ENCODE measurements around the gene ADAP1. TPM values are rescaled to one million over a fixed set of nuclear protein-coding genes. Genes with fewer than 3 reads are reported as not detected.

Gene ADAP1
- total RNA-seq, 2 donors from 2014 or later: 19.7 to 19.8 TPM

- 93% methylated on average over 15 of the region's 15 CpGs; no CpG with 5 or more reads in 1 of the 2 donors for WGBS, 2 donors
- H3K36me3 ChIP-seq (replicated peaks in 1 of 2; ENCODE audit: insufficient read depth in 1 of 2, low read depth in 2 of 2): peaks cover 22 to 23% of the 10 kb centered on the region in 2 donors
- H3K4me1 ChIP-seq: peaks cover 27% of the 10 kb centered on the region
- no peak for DNase-seq
- H3K4me3 ChIP-seq: no peak overlapping the region
- no peaks in the 10 kb centered on the region for H3K27me3 ChIP-seq
- TF ChIP-seq POLR2A (IDR thresholded peaks at IDR 0.05): no peak
- TF ChIP-seq, protein P1, sequence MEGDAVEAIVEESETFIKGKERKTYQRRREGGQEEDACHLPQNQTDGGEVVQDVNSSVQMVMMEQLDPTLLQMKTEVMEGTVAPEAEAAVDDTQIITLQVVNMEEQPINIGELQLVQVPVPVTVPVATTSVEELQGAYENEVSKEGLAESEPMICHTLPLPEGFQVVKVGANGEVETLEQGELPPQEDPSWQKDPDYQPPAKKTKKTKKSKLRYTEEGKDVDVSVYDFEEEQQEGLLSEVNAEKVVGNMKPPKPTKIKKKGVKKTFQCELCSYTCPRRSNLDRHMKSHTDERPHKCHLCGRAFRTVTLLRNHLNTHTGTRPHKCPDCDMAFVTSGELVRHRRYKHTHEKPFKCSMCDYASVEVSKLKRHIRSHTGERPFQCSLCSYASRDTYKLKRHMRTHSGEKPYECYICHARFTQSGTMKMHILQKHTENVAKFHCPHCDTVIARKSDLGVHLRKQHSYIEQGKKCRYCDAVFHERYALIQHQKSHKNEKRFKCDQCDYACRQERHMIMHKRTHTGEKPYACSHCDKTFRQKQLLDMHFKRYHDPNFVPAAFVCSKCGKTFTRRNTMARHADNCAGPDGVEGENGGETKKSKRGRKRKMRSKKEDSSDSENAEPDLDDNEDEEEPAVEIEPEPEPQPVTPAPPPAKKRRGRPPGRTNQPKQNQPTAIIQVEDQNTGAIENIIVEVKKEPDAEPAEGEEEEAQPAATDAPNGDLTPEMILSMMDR (IDR thresholded peaks at IDR 0.05): no peak
- H3K9me3 ChIP-seq: no peaks in the 10 kb centered on the region
- intact Hi-C loops (cut with DNase I): no loop called here
- ATAC-seq: no peak
- no peak overlapping the region for H3K27ac ChIP-seq
Measured at GRCh38 chr7:889025-889390, 65.5 kb downstream of the ADAP1 start.

- ATAC-seq: no peak
- 86 to 87% methylated on average over 21 to 42 of the region's 43 CpGs for WGBS, 2 donors
Measured at GRCh38 chr7:888081-889024, 66.1 kb downstream of the ADAP1 start.

DNA sequence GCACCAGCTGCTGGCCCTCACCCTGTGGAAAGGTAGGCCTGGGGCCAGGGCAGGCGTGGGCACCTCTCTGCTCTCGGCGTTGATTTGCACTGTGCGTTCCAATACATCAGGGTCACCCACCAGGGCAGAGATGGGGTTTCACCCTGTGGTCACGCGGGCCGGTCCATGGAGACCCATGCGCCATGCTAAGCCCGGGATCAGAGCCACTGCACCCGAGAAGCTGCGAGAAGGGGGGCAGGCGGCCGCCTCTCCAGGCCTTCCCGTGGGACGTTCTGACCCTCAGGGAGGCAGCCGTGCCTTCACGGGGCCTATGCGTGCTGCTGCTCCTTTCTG is 67.0 kb downstream of the ADAP1 start:
- no peaks in the 10 kb centered on the region for H3K27me3 ChIP-seq
- TF ChIP-seq POLR2A (IDR thresholded peaks at IDR 0.05): no peak
- TF ChIP-seq, protein P1 (IDR thresholded peaks at IDR 0.05): no peak
- H3K27ac ChIP-seq: no peak overlapping the region
- WGBS, 2 donors: 92 to 98% methylated on average over 13 to 18 of the region's 18 CpGs
- ATAC-seq (no peak), DNase-seq (peak in 1 of 4 donors; percentile 10)
- H3K9me3 ChIP-seq: no peaks in the 10 kb centered on the region
- H3K36me3 ChIP-seq (replicated peaks in 1 of 2; ENCODE audit: insufficient read depth in 1 of 2, low read depth in 2 of 2): peaks cover 14 to 21% of the 10 kb centered on the region in 2 donors
- intact Hi-C loops (cut with DNase I): no loop called here
- no peak overlapping the region for H3K4me3 ChIP-seq
- peaks cover 42% of the 10 kb centered on the region for H3K4me1 ChIP-seq

More at GRCh38 chr7:888081-889024, 66.1 kb downstream of the ADAP1 start:
- no peak overlapping the region for H3K27ac ChIP-seq
- H3K9me3 ChIP-seq: no peaks in the 10 kb centered on the region
- TF ChIP-seq, protein P1 (IDR thresholded peaks at IDR 0.05): no peak
- no peak for TF ChIP-seq POLR2A (IDR thresholded peaks at IDR 0.05)
- intact Hi-C loops (cut with DNase I): no loop called here
- H3K36me3 ChIP-seq (replicated peaks in 1 of 2; ENCODE audit: insufficient read depth in 1 of 2, low read depth in 2 of 2): peaks cover 17 to 21% of the 10 kb centered on the region in 2 donors
- H3K4me1 ChIP-seq: peaks cover 33% of the 10 kb centered on the region
- no peak overlapping the region for H3K4me3 ChIP-seq
- H3K27me3 ChIP-seq: no peaks in the 10 kb centered on the region
- peak in 1 of 4 donors; percentile 11 for DNase-seq

DNA sequence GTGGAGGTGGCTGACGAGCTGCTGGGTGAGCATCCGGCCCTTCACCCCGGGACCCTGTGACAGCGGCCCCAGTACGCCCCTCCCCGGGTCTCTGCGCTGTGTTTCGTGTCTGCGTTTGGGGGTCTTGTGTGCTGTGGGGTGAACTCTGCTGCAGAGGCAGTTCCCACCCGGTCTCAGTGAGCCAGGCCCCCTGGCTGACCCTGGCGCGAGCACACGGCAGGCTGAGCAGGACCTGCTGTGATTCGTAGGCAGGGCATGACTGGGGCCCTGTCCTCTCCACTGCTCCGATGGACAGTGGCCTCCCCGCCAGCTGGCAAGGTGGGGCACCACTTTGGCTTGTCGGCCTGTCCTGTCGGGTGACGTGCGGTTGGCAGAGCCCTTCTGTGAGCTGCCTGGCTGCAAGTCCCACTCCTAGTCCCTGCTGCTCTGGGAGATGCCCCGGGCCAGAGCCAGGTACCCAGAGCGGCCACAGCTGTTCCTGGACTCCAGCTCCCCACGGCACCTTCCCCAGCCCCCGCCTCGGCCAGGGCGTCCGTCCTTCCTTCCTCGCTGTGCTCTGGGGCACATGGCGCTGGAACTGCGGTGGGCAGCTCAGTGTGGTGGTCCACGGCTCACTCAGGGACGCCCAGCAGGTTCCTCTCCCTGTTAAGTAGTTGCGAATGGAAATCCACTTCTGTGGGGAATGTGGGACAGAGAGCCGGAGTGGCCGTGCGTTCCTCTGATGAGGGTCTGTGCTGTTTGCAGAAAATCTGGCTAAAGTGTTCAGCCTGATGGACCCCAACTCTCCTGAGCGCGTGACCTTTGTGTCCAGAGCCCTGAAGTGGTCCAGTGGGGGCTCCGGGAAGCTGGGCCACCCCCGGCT is 67.6 kb downstream of the ADAP1 start:
- no peaks in the 10 kb centered on the region for H3K27me3 ChIP-seq
- WGBS, 2 donors: 84 to 92% methylated on average over 16 to 37 of the region's 40 CpGs
- intact Hi-C loops (cut with DNase I): no loop called here
- H3K36me3 ChIP-seq (replicated peaks in 1 of 2; ENCODE audit: insufficient read depth in 1 of 2, low read depth in 2 of 2): peaks cover 8 to 16% of the 10 kb centered on the region in 2 donors
- TF ChIP-seq, protein P1 (IDR thresholded peaks at IDR 0.05): no peak
- no peak for TF ChIP-seq POLR2A (IDR thresholded peaks at IDR 0.05)
- ATAC-seq (no peak), DNase-seq (peak in 1 of 4 donors; percentile 16)
- no peaks in the 10 kb centered on the region for H3K9me3 ChIP-seq
- no peak overlapping the region for H3K4me3 ChIP-seq
- H3K4me1 ChIP-seq: peaks cover 48% of the 10 kb centered on the region
- no peak overlapping the region for H3K27ac ChIP-seq
